Measurements from ENCODE around the gene TARS1. TPM values are rescaled to one million over a fixed set of nuclear protein-coding genes. Genes with fewer than 3 reads are reported as not detected.

Gene TARS1
- polyA plus RNA-seq, 1 experiment, result 229 TPM

GRCh38 chr5:33479311-33479710 lies 38.5 kb downstream of the TARS1 start:
- ChIA-PET POLR2A (no interaction called here), CTCF (interaction anchor here (1.8 to 3.8 kb wide), 2 partner anchors 455 to 491 kb away, joined by 6 to 21 read pairs; no protein-coding TSS in a partner anchor)
- Histone ChIP-seq H3K27me3 (ENCODE audit: control insufficient read depth, insufficient read depth, low read length) (no peaks in the 10 kb centered on the region), H3K27ac (ENCODE audit: low read depth, low read length) (no peak overlapping the region), H3K9me3 (ENCODE audit: control insufficient read depth, insufficient read depth, low read length) (no peaks in the 10 kb centered on the region), H3K4me3 (ENCODE audit: low read depth, low read length) (no peak overlapping the region)
- TF ChIP-seq CTCF (IDR thresholded peaks at IDR 0.05; ENCODE audit: low read depth, low read length), result no peak
- no peak for DNase-seq (ENCODE audit: low read depth, low spot score)

DNA sequence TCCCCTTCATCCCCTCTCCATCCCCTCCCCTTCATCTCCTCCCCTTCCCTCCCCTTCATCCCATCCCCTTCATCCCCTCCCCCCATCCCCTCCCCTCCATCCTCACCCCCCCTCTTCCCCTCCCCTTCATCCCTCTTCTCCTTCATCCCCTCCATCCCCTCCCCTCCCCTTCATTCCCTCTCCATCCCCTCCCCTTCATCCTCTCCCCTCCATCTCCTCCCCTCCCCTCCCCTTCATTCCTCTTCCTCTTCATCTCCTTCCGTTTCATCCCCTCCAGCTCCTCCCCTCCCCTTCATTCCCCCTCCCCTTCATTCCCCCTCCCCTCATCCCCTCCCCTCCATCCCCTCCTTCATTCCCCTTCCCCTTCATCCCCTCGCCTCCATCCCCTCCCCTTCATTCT lies 40.1 kb downstream of the TARS1 start:
- no peaks in the 10 kb centered on the region for H3K9me3 ChIP-seq (ENCODE audit: control insufficient read depth, insufficient read depth, low read length)
- CTCF ChIA-PET, result interaction anchor here (3.8 kb wide), 1 partner anchor 489 kb away, joined by 21 read pairs; no protein-coding TSS in a partner anchor
- no peaks in the 10 kb centered on the region for H3K27me3 ChIP-seq (ENCODE audit: control insufficient read depth, insufficient read depth, low read length)
- no peak overlapping the region for H3K4me3 ChIP-seq (ENCODE audit: low read depth, low read length)
- TF ChIP-seq CTCF (IDR thresholded peaks at IDR 0.05; ENCODE audit: low read depth, low read length), result no peak
- POLR2A ChIA-PET, result no interaction called here
- no peak overlapping the region for H3K27ac ChIP-seq (ENCODE audit: low read depth, low read length)
- no peak for DNase-seq (ENCODE audit: low read depth, low spot score)

DNA sequence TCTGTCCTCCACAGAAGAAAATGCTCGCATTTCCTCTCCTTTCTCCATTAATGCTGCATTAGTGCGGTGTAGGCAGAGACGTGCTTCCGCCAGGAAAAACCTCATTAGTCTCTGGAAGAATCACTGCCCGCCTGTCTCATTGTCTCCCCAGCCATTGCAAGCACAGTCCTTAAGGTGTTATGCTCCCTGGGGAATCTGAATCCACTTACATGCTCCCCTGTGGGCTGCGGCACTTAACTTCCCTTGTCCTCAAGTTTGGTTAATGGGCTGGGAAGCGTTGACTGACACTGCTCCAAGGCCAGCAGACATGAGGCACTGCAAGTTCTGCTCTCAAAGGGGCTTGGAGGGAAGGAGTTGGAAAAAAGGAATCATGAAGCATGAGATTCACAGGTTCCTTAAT lies 41.6 kb downstream of the TARS1 start:
- no peak overlapping the region for H3K27ac ChIP-seq (ENCODE audit: low read depth, low read length)
- ChIA-PET CTCF (no interaction called here), POLR2A (no interaction called here)
- H3K4me3 ChIP-seq (ENCODE audit: low read depth, low read length), result no peak overlapping the region
- no peak for TF ChIP-seq CTCF (IDR thresholded peaks at IDR 0.05; ENCODE audit: low read depth, low read length)
- no peaks in the 10 kb centered on the region for H3K9me3 ChIP-seq (ENCODE audit: control insufficient read depth, insufficient read depth, low read length)
- DNase-seq (ENCODE audit: low read depth, low spot score), result no peak
- no peaks in the 10 kb centered on the region for H3K27me3 ChIP-seq (ENCODE audit: control insufficient read depth, insufficient read depth, low read length)

- no peak overlapping the region for H3K4me3 ChIP-seq (ENCODE audit: low read depth, low read length)
- H3K9me3 ChIP-seq (ENCODE audit: control insufficient read depth, insufficient read depth, low read length), result no peaks in the 10 kb centered on the region; the same call in 1 of the 2 replicates
- no peak overlapping the region for H3K27ac ChIP-seq (ENCODE audit: low read depth, low read length)
- DNase-seq (ENCODE audit: low read depth, low spot score), result no peak
- TF ChIP-seq CTCF (IDR thresholded peaks at IDR 0.05; ENCODE audit: low read depth, low read length), result no peak
- ChIA-PET CTCF (no interaction called here), POLR2A (no interaction called here)
- H3K27me3 ChIP-seq (ENCODE audit: control insufficient read depth, insufficient read depth, low read length), result no peaks in the 10 kb centered on the region
These were observed 46.5 kb downstream of the TARS1 start for GRCh38 chr5:33487236-33487635.

DNA sequence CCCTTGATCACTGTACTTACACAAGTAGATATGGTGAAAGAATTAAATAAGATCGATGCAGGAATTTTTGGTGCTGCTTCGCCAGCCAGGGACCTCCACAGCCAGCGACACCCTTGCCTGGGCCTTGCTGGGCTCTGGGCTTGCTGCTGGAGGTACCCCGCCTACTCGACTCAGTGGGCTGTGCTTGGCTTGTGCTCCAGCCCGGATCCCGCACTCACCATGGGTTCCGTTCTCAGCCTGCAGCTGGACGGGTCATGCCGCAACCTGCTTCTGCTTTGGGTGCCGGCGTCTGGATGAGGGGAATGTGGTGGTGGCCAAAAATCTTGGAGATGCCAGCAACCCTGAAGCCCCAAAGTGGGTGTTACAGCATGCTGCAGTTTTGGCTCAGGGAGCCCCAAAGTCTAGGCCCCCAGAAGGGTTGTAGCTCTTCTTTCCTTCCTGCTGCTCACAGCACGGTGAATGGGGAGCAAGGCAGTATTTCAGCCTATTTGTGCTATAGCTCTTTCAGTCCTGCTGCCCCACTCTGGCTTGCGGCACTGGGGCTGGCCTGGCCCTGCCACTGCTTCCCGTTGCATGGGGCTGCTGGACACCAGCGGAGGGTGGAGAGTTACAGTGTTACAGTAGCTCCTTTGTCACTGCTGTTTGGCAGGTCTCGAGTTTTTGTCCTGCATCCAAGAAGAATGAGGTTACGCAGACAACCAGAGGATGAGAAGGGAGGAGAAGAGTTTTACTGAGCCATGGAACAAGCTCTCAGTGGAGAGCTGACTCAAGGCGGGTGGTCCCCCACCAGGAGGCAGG lies 48.0 kb downstream of the TARS1 start:
- no peak overlapping the region for H3K4me3 ChIP-seq (ENCODE audit: low read depth, low read length)
- DNase-seq (ENCODE audit: low read depth, low spot score), result no peak
- H3K9me3 ChIP-seq (ENCODE audit: control insufficient read depth, insufficient read depth, low read length), result no peaks in the 10 kb centered on the region; the same call in 1 of the 2 replicates
- POLR2A ChIA-PET, result no interaction called here
- no peaks in the 10 kb centered on the region for H3K27me3 ChIP-seq (ENCODE audit: control insufficient read depth, insufficient read depth, low read length)
- CTCF ChIA-PET, result interaction anchor here (0.9 kb wide), 1 partner anchor 481 kb away, joined by 3 read pairs; no protein-coding TSS in a partner anchor
- H3K27ac ChIP-seq (ENCODE audit: low read depth, low read length), result no peak overlapping the region
- TF ChIP-seq CTCF (IDR thresholded peaks at IDR 0.05; ENCODE audit: low read depth, low read length), result no peak

Data from AG04450 (cell line).